CMK (cell line): ENCODE measurements around the gene LIPH.
"Not testable (repeated sequence)": the region's sequence is repeated elsewhere in the genome, so short reads cannot be mapped to it uniquely, and the experiment has no call there.

Experiments
- DNase-seq: peaks from one replicate; pipeline ENCODE4 v3.0.0-alpha.2; 2010; ENCODE audit warnings: low read depth

The LIPH gene

DNA sequence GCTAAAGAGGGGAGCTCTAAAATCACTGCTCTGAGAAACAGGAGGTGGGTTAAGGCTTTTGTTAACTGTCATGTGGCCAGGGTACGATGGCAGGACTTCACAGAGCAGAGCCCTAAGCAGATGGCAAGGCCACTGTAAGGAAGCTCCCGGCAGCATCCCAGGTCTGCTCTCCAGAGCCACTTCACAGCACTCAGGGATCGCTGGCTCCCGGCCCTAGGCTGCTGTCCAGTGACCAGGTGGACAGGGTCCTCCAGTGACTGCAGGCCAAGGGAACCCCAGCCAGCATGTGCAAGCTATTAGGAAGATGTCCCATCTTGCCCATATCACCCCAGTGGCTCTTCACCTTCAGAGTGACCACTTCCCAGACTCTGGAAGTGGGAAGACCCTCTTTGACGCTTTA is 63.9 kb downstream of the LIPH start:
- no peak for DNase-seq

DNA sequence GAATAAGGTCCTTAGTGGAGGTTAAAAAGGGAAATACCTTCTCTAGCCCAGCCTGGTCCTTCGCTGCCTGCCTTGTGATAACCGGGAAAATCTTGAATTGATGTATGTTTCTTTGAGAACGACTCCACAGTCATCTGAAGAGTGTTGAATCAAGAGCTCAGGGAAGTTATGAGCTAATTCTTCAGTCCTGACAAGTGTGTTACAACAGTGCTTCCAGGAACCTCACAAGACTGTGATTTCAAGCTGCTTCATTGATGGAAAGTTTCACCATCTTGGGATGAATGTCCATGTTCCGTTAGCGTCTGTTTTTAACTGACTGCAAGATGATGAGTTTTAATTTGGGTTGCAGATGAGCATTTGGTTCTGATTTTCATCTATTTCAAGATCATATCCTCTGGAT is 66.0 kb downstream of the LIPH start:
- no peak for DNase-seq

DNA sequence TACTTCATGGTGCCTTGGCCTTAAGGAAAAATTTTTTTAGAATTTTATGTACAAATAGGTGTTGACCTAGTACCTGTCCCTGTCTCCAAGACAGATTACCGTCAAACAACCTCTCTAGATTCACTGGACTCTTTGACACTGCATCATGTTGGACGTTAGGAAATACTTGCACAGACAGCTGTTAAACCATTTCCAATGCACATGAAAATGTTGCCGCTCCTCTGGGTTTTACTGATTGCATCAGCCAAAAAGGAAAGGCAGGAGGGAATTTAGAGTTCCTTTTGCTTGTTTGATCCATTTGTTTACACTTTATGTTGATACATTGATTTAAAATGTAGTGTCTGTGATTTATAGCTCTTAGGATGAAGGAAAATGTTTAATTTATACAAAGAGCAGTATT is 68.1 kb downstream of the LIPH start:
- DNase-seq, result no peak

DNA sequence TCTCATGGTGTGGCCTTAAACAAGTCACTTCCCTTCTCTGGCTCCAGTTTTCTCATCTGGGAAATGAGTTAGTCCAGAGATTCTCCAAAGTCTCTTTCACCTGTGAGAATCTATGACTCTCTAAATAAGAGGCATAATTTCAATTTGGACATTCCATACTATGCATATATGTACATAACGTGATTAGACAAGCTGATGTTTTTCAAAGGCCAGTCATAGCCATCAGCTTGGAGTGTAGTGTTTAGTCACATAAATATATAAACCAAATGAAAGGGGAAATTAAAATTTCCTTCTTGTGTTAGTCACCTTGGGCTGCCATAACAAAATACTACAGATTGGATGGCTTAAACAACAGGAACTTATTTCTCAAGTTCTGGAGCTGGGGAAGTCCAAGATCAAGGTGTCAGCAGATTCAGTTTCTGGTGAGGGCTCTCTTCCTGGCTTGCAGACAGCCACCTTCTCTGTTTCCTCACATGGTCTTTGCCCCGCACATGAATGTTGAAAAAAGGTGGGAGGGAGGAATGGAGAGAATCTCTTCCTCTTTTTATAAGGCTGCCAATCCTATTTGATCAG is 72.9 kb downstream of the LIPH start:
- no peak for DNase-seq

DNA sequence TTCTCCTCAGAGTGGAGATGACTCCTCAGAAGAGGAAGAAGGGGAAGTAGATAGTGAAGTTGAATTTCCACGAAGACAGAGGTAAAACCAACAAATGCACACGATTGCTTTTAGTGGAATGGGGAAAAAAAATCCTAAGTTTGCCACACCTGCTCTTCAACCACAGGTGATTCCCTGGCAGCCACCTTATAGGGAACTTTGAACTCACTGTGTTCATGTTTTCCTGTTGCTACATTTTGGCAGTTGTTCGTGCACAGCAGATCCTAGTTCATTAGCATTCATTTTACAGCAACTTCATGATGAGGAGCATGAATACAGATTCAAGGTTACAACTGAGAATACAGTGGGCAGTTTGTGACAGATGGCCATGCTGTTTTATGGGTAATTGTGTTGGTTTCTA is 75.1 kb downstream of the LIPH start:
- DNase-seq, result no peak

DNA sequence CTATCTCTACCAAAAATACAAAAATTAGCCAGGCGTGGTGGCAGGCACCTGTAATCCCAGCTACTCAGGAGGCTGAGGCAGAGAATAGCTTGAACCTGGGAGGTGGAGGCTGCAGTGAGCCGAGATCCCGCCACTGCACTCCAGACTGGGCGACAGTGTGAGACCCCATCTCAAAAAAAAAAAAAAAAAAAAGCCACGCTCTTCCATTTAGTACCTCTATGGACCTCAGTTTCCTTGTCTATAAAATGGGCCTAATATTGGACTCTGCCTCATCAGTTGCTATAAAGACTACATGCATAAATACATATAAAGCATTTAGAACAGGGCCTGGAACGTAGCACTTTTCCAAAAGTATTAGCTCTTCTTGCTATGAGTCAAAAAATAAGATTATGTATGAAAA is 77.5 kb downstream of the LIPH start:
- not testable (repeated sequence) for DNase-seq

DNA sequence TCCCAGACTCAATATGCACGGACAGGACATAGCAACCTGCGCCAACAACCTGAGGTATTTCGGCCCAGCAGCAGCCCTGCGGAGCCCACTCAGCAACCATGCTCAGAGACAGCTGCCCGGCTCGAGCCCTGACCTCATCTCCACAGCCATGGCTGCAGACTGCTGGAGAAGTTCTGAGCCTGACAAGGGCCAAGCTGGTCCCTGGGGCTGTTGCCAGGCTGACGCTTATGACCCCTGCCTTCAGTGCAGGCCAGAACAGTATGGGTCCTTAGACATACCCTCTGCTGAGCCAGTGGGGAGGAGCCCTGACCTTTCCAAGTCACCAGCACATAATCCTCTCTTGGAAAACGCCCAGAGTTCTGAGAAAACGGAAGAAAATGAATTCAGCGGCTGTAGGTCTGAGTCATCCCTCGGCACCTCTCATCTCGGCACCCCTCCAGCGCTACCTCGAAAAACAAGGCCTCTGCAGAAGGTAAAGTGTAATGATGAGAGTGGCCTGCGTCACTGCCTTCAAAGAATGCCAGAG is 79.0 kb downstream of the LIPH start:
- no peak for DNase-seq

DNA sequence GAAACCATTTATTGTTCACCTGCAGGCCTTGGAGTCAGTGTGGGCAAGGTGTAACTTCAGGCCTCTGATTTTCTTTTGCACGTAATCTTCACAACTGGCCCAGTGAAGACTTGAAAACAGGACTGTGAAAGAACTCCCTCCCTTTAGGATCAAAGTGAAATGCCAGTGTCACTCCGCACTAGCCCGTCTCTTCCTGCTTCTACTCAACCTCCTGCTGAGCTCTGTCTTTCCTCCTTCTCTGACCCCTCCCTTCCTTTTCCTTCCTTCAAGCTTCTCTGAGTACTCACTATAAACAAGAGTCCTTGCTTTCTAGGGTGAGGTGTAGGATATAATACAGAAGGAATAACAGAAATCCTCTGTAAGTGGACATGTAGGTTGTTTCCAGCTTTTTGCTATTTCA is 82.1 kb downstream of the LIPH start:
- no peak for DNase-seq

DNA sequence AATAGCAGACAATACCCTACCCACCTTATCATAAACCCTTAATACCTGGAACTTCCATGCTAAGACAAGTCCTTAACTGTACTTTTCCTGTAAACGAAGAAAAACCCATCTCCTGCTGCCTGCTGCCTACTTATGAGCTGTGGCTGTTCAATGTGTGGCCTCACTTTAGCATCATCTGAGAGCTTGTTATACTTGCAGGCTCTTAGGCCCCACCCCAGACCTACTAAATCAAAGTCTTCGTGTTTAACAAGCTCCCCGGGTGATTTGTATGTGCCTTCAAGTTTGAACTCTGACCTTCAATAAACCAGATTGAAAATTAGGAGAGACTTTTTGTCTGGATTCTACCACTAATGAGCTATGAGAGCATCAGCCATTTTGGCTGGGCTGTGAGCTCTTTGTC is 82.8 kb downstream of the LIPH start:
- DNase-seq, result no peak

DNA sequence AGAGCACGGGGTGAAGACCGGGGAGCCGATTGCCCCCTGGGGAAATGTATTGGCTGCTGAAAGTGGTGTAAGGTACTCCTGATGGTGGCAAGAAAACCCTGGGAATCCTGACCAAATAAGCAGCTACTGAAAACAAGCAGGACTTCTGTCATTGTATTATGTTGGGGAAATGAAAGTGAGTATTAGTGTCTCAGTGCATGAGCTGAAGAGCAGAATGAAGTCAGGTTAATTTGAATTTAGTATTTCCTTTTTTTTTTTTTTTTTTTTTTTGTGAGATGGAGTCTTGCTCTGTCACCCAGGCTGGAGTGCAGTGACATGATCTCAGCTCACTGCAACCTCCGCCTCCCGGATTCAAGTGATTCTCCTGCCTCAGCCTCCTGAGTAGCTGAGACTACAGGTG is 86.3 kb downstream of the LIPH start:
- DNase-seq, result not testable (repeated sequence)

DNA sequence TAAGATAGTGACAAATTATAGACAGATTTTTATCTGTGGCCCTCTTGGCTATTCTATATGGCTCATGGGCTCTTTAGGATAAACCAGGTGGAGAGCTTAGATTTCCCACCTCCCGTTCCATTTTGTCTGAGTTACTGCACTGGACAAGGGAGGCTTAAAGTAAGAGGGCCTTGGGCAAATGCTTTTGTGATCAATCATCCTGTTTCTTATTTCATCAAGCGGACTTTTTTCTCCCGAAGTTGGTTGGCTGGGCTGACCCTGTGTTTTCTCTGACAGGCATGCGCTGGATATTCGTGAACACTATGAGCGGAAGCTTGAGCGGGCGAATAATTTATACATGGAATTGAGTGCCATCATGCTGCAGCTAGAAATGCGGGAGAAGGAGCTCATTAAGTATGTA is 86.9 kb downstream of the LIPH start:
- no peak for DNase-seq

DNA sequence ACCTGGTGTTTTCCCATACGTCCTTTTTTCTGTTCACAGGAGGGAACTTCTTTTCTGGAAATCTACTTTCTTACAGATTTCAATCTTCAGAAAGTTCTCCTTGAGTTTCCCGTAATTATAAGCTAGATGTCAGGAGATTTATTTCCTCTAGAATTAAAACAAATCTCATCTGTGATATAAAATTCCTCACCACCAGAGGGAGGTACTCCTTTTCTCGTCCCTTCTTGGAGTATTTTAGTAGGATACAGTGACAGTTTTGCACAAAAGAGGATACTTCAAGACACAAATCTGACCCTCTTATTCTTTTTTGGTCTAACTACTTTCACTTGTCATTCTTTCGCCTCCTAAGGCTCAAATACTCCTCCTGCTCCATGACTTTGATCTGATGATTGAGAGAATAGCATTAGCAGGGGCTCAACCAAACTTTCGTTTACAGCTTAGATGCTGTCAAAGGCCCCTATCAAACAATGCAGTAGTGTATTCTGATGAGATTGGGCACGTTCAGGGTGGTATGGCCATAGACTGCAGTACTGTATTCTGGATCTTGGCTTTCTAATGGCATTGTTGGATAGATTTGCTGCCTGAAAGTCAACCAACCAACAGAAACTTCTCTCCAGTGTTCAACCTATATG is 91.6 kb downstream of the LIPH start:
- no peak for DNase-seq

DNA sequence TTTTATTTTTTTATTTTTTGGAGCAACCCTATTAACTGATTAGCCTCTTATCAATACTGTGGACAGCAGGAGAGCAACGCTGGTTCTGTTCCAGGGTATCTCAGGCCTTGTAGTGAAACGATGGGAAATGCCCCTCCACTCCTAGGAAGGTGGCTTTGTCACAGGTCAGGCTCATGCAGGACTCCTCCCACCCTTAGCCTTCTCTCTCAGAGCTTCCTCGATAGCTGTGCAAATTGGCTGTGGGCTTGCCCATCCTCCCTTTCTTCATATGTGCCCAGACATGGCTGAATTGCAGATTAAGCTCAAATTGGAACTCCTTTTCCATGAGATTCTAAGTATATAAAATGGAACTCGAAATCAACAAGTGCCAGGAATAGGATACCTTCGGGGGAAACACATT is 92.1 kb downstream of the LIPH start:
- DNase-seq, result no peak

DNA sequence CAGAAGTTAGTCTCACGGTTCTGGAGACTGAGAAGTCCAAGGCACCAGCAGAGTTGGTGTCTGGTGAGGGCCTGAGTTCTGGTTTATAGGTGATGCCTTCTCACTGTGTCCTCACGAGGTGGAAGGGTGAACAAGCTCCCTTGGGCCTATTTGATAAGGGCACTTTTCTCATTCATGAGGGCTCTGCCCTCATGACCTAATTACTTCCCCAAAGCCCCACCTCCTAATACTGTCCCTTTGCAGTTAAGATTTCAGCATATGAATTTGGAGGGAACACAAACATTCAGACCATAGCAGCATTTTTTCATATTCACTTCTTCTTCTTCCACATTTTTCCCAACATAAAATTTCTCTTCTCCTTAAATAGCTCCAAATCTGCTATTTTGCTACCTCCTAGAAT is 95.0 kb downstream of the LIPH start:
- DNase-seq, result no peak
